SK-N-SH (cell line): Measurements from ENCODE around the gene DHX57.

ENCODE experiments used
- EP300 ChIP-seq, 2 experiments: IDR thresholded peaks; 2 replicates each; pipeline versions ENCODE4 v1.4.0 to v1.6.1; 2012; ENCODE audit warnings: borderline replicate concordance in 1 of 2, low read depth in 1 of 2, low read length in 1 of 2
- FOSL2 ChIP-seq: IDR thresholded peaks from 2 replicates; pipeline ENCODE4 v1.4.0; 2012; ENCODE audit warnings: low read depth, mild to moderate bottlenecking, moderate library complexity, borderline replicate concordance
- GABPA ChIP-seq: IDR thresholded peaks from 2 replicates; pipeline ENCODE4 v1.4.0; 2012; ENCODE audit warnings: low read depth, mild to moderate bottlenecking
- GATA2 ChIP-seq: sonication (generic); formaldehyde crosslinking; IDR thresholded peaks from 2 replicates; pipeline ENCODE4 v1.5.0; 2020; ENCODE audit warnings: mild to moderate bottlenecking, missing genetic modification reagents
- POLR2AphosphoS5 ChIP-seq: IDR thresholded peaks from 2 replicates; pipeline ENCODE4 v1.6.1; 2012; ENCODE audit warnings: low read depth, low read length
- RAD21 ChIP-seq: IDR thresholded peaks from 2 replicates; pipeline ENCODE4 v1.6.1; 2012; ENCODE audit warnings: mild to moderate bottlenecking, low read length
- REST ChIP-seq: IDR thresholded peaks from 2 replicates; pipeline ENCODE4 v1.6.1; 2012; ENCODE audit warnings: mild to moderate bottlenecking, low read depth, low read length, moderate library complexity
- RFX5 ChIP-seq: IDR thresholded peaks from 2 replicates; pipeline ENCODE4 v1.6.1; 2012; ENCODE audit warnings: mild to moderate bottlenecking, improper control_type of control experiment, low read length
- TAF1 ChIP-seq: IDR thresholded peaks from 2 replicates; pipeline ENCODE4 v1.6.1; 2012; ENCODE audit warnings: low read depth, mild to moderate bottlenecking, low read length, moderate library complexity, borderline replicate concordance
- YY1 ChIP-seq: IDR thresholded peaks from 2 replicates; pipeline ENCODE4 v1.4.0; 2012; ENCODE audit warnings: low read depth, mild to moderate bottlenecking
- TF ChIP-seq, protein P1 (sequence below): fragments of 150-350 bp; IDR thresholded peaks from 2 replicates; pipeline ENCODE4 v1.6.1; 2016; ENCODE audit warnings: mild to moderate bottlenecking, low read depth, low read length
- TF ChIP-seq, protein P2 (sequence below): fragments of 200-600 bp; sonication (generic); IDR thresholded peaks from 2 replicates; pipeline ENCODE4 v1.6.1; 2017; ENCODE audit warnings: antibody characterized with exemption, mild to moderate bottlenecking, moderate library complexity
- TF ChIP-seq, protein P3 (sequence below): IDR thresholded peaks from 2 replicates; pipeline ENCODE4 v1.4.0; 2012; ENCODE audit warnings: low read depth, borderline replicate concordance
- TF ChIP-seq, protein P4 (sequence below): IDR thresholded peaks from 2 replicates; pipeline ENCODE4 v1.4.0; 2012; ENCODE audit warnings: low read depth

- TF ChIP-seq, protein P1, sequence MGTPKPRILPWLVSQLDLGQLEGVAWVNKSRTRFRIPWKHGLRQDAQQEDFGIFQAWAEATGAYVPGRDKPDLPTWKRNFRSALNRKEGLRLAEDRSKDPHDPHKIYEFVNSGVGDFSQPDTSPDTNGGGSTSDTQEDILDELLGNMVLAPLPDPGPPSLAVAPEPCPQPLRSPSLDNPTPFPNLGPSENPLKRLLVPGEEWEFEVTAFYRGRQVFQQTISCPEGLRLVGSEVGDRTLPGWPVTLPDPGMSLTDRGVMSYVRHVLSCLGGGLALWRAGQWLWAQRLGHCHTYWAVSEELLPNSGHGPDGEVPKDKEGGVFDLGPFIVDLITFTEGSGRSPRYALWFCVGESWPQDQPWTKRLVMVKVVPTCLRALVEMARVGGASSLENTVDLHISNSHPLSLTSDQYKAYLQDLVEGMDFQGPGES: no peak
- no peak for TF ChIP-seq POLR2AphosphoS5
- no peak for TF ChIP-seq RAD21
- TF ChIP-seq, protein P2, sequence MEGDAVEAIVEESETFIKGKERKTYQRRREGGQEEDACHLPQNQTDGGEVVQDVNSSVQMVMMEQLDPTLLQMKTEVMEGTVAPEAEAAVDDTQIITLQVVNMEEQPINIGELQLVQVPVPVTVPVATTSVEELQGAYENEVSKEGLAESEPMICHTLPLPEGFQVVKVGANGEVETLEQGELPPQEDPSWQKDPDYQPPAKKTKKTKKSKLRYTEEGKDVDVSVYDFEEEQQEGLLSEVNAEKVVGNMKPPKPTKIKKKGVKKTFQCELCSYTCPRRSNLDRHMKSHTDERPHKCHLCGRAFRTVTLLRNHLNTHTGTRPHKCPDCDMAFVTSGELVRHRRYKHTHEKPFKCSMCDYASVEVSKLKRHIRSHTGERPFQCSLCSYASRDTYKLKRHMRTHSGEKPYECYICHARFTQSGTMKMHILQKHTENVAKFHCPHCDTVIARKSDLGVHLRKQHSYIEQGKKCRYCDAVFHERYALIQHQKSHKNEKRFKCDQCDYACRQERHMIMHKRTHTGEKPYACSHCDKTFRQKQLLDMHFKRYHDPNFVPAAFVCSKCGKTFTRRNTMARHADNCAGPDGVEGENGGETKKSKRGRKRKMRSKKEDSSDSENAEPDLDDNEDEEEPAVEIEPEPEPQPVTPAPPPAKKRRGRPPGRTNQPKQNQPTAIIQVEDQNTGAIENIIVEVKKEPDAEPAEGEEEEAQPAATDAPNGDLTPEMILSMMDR: no peak
- TF ChIP-seq TAF1: no peak
- no peak for TF ChIP-seq EP300 (IDR thresholded peaks at IDR 0.05; ENCODE audit: borderline replicate concordance in 1 of 2, low read depth in 1 of 2, low read length in 1 of 2)
- no peak for TF ChIP-seq RFX5
- TF ChIP-seq GABPA: no peak
- TF ChIP-seq, protein P3, sequence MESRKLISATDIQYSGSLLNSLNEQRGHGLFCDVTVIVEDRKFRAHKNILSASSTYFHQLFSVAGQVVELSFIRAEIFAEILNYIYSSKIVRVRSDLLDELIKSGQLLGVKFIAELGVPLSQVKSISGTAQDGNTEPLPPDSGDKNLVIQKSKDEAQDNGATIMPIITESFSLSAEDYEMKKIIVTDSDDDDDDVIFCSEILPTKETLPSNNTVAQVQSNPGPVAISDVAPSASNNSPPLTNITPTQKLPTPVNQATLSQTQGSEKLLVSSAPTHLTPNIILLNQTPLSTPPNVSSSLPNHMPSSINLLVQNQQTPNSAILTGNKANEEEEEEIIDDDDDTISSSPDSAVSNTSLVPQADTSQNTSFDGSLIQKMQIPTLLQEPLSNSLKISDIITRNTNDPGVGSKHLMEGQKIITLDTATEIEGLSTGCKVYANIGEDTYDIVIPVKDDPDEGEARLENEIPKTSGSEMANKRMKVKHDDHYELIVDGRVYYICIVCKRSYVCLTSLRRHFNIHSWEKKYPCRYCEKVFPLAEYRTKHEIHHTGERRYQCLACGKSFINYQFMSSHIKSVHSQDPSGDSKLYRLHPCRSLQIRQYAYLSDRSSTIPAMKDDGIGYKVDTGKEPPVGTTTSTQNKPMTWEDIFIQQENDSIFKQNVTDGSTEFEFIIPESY: no peak
- TF ChIP-seq YY1: no peak
- TF ChIP-seq GATA2 (CRISPR knock-in tag): no peak
- no peak for TF ChIP-seq FOSL2
- TF ChIP-seq REST: no peak
- TF ChIP-seq, protein P4, sequence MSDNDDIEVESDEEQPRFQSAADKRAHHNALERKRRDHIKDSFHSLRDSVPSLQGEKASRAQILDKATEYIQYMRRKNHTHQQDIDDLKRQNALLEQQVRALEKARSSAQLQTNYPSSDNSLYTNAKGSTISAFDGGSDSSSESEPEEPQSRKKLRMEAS: no peak
These were observed 39.7 kb downstream of the DHX57 start for GRCh38 chr2:38835990-38836389.
